GM12878 (cell line): ENCODE measurements around the gene ICE1. TPM values are rescaled to one million over a fixed set of nuclear protein-coding genes. Genes with fewer than 3 reads are reported as not detected.

Experiments used
- ATAC-seq: fragments of 200-7000 bp; cut with Tn5 transposase; 3 replicates; pipeline ENCODE4 v1.9.1; 2020; ENCODE audit warnings: mild to moderate bottlenecking, moderate library complexity
- BruUV-seq: library from RNA; stranded (reverse); fragments of 400-500 nt; replicated peaks from 2 replicates; lab custom pipeline; 2021; lab: Mats Ljungman, UMichigan
- CTCF ChIA-PET: fragments of 300-600 bp; sonication (Branson Sonifier 250); formaldehyde crosslinking; extraction: SDS; loops from one replicate; lab custom pipeline; 2021; ENCODE audit warnings: inconsistent platforms; lab: Yijun Ruan, JAX
- POLR2A ChIA-PET: fragments of 350-600 bp; formaldehyde crosslinking; extraction: SDS; loops from one replicate; lab custom pipeline; 2021; ENCODE audit warnings: inconsistent platforms; lab: Charles Lee
- RAD21 ChIA-PET: fragments of 300-600 bp; sonication (Branson Sonifier 250); formaldehyde crosslinking; loops from one replicate; lab custom pipeline; 2023; ENCODE audit warnings: antibody characterized with exemption; ENCODE audit not compliant: unreplicated experiment; lab: Charles Lee
- SMC1A ChIA-PET: fragments of 300-600 bp; sonication (Branson Sonifier 250); formaldehyde crosslinking; loops from one replicate; lab custom pipeline; 2023; ENCODE audit not compliant: unreplicated experiment, uncharacterized antibody; lab: Charles Lee
- DNase-seq: peaks from one replicate; pipeline ENCODE4 v3.0.0-alpha.2; 2011; ENCODE audit warnings: low read depth, low spot score
- FAIRE-seq: peaks from 3 replicates; lab custom pipeline; 2011; peaks lifted over from hg19 to GRCh38; lab: Jason Lieb, UNC
- H2AFZ ChIP-seq: 2 replicates; pipeline ENCODE4 v1.6.0; 2011; ENCODE audit warnings: low read depth, low read length, control low read depth; ENCODE audit not compliant: control insufficient read depth
- H3K27ac ChIP-seq: 2 replicates; pipeline ENCODE4 v1.5.1; 2011; ENCODE audit warnings: control low read depth; ENCODE audit not compliant: control insufficient read depth, insufficient read depth
- H3K27me3 ChIP-seq, 2 experiments: replicated peaks in 1 of 2; 2 replicates each; pipeline versions ENCODE4 v1.6.0 to v1.6.1; 2011; ENCODE audit warnings: low read length in 1 of 2; ENCODE audit not compliant: control insufficient read depth in 2 of 2, insufficient read depth in 2 of 2
- H3K36me3 ChIP-seq, 2 experiments: 2 replicates each; pipeline ENCODE4 v1.5.1; 2011; ENCODE audit warnings: low read length in 1 of 2; ENCODE audit not compliant: control insufficient read depth in 2 of 2, insufficient read depth in 2 of 2
- H3K4me1 ChIP-seq: 2 replicates; pipeline ENCODE4 v1.6.1; 2011; ENCODE audit warnings: mild to moderate bottlenecking, low read length, moderate library complexity, mixed read lengths; ENCODE audit not compliant: control insufficient read depth, insufficient read depth
- H3K4me2 ChIP-seq: 2 replicates; pipeline ENCODE4 v1.6.0; 2011; ENCODE audit warnings: control low read depth; ENCODE audit not compliant: control insufficient read depth, insufficient read depth
- H3K4me3 ChIP-seq: fragments of 200-600 bp; sonication (generic); 2 replicates; pipeline ENCODE4 v1.5.1; 2016
- H3K79me2 ChIP-seq: 2 replicates; pipeline ENCODE4 v1.6.0; 2011; ENCODE audit warnings: low read length; ENCODE audit not compliant: control insufficient read depth, insufficient read depth
- H3K9ac ChIP-seq: 2 replicates; pipeline ENCODE4 v1.8.0; 2011; ENCODE audit warnings: low read length, control low read depth, mixed read lengths; ENCODE audit not compliant: control insufficient read depth, insufficient read depth
- H3K9me3 ChIP-seq: replicated peaks from 3 replicates; pipeline ENCODE4 v1.5.1; 2011; ENCODE audit warnings: mild to moderate bottlenecking, low read length; ENCODE audit not compliant: control insufficient read depth, insufficient read depth
- H4K20me1 ChIP-seq: 2 replicates; pipeline ENCODE4 v1.6.0; 2011; ENCODE audit not compliant: control insufficient read depth, insufficient read depth
- BHLHE40 ChIP-seq, 2 experiments: fragments of 450-650 bp in 1 of 2; IDR thresholded peaks; 2 replicates each; pipeline ENCODE4 v1.6.1; 2011 to 2017; ENCODE audit warnings: low read depth in 2 of 2, borderline replicate concordance in 1 of 2, improper control_type of control experiment in 1 of 2, low read length in 1 of 2, mild to moderate bottlenecking in 1 of 2
- CBFB ChIP-seq: IDR thresholded peaks from 2 replicates; pipeline ENCODE4 v1.6.1; 2016; ENCODE audit warnings: antibody characterized with exemption, low read depth
- CHD1 ChIP-seq: IDR thresholded peaks from 2 replicates; pipeline ENCODE4 v1.6.1; 2012; ENCODE audit warnings: low read depth, low read length, improper control_type of control experiment
- CHD2 ChIP-seq: IDR thresholded peaks from 2 replicates; pipeline ENCODE4 v1.6.1; 2011; ENCODE audit warnings: low read depth, low read length, improper control_type of control experiment, borderline replicate concordance
- EED ChIP-seq: sonication (generic); IDR thresholded peaks from 2 replicates; pipeline ENCODE4 v1.6.1; 2016; ENCODE audit warnings: antibody characterized with exemption, low read depth
- EP300 ChIP-seq, 2 experiments: fragments of 150-350 bp in 1 of 2; IDR thresholded peaks; 2 replicates each; pipeline ENCODE4 v1.6.1; 2011 to 2012; ENCODE audit warnings: low read depth in 2 of 2, low read length in 2 of 2, borderline replicate concordance in 1 of 2, improper control_type of control experiment in 1 of 2, inconsistent platforms in 1 of 2; ENCODE audit not compliant: control insufficient read depth in 1 of 2
- HDAC2 ChIP-seq: fragments of 200-600 bp; sonication (generic); IDR thresholded peaks from 2 replicates; pipeline ENCODE4 v1.6.1; 2017
- SUPT20H ChIP-seq: IDR thresholded peaks from 2 replicates; pipeline ENCODE4 v1.6.1; 2011; ENCODE audit warnings: low read depth, mild to moderate bottlenecking, low read length, moderate library complexity, borderline replicate concordance; ENCODE audit not compliant: control insufficient read depth
- whole genome bisulfite sequencing: methylation state at CpG from one replicate; pipeline ENCODE4 v1.1.6; 2016; ENCODE audit warnings: low lambda C conversion rate; ENCODE audit not compliant: insufficient replicate concordance, insufficient coverage; ENCODE audit errors: missing lambda C conversion rate; 5-methylcytosine and 5-hydroxymethylcytosine counted together
- in situ Hi-C: fragments of 300-500 bp; cut with MboI; formaldehyde crosslinking; loops from 9 replicates; pipeline ENCODE4 v1.14.3; 2018; ENCODE audit warnings: mixed read lengths
- intact Hi-C: fragments of 100-400 bp; cut with micrococcal nuclease; formaldehyde crosslinking; loops from one replicate; pipeline ENCODE4 v1.14.2; 2022; ENCODE audit not compliant: unreplicated experiment
- polyA plus RNA-seq, 11 experiments: library from polyadenylated mRNA; depleted of rRNA in 4 of 11; unstranded in 6 of 11; stranded (reverse) in 5 of 11; fragments of >200 nt; fragmentation: Nextera tagmentation in 4 of 11; fragmentation: Illumina TruSeq in 1 of 11; extraction: Ambion mirVana in 4 of 11; extraction: Trizol in 1 of 11; gene quantifications; 1 replicate in 1 of 11; 2 replicates in 10 of 11; pipeline versions ENCODE4 v1.2.1 to v1.2.3, GENCODE V29; 2011 to 2016; ENCODE audit warnings: inconsistent platforms in 2 of 11, missing spikeins in 2 of 11, low read depth in 1 of 11
- total RNA-seq, 4 experiments: library from RNA; depleted of rRNA in 3 of 4; stranded (reverse); fragments of >200 nt in 3 of 4; fragmentation: Illumina TruSeq in 1 of 4; extraction: Trizol in 1 of 4; gene quantifications; 2 replicates each; pipeline versions ENCODE4 v1.2.1 to v1.2.3, GENCODE V29; 2013 to 2021
- TF ChIP-seq, protein P1 (sequence below): fragments of 450-650 bp; IDR thresholded peaks from 2 replicates; pipeline ENCODE4 v1.6.1; 2016; ENCODE audit warnings: mild to moderate bottlenecking, moderate library complexity, borderline replicate concordance
- TF ChIP-seq, protein P2 (sequence below): IDR thresholded peaks from 2 replicates; pipeline ENCODE4 v1.6.1; 2011; ENCODE audit warnings: mild to moderate bottlenecking, low read depth, low read length, moderate library complexity; ENCODE audit not compliant: insufficient replicate concordance
- TF ChIP-seq, protein P3 (sequence below): fragments of 450-650 bp; formaldehyde crosslinking; IDR thresholded peaks from 2 replicates; pipeline ENCODE4 v1.4.0; 2022; ENCODE audit warnings: mild to moderate bottlenecking, moderate library complexity

ICE1 gene
- total and polyA plus RNA-seq, 10 of the 15 experiments (the other 5 are each of a cell fraction or from before 2014, with no cell fraction given): 3.8 to 31.4 (median 18.9) TPM

DNA sequence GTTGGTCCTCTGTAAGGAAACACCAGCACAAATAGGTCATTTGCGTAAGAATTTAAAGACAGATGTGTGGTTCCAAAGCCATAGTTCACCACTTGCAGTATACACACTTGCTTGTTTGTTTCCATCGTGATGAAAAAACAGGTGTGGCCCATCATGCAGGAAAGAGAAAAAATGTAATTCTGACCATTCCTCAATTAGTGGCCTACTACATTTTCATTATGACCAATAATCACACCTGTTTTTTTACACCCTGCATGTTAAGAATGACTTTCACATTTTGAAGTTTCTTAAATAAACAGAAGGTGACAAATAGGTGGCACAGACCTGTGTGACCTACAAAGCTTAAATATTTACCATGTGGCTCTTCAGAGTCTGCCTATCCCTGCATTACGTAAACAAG is 2.2 kb upstream of the ICE1 start:
- Histone ChIP-seq H2AFZ (no peak overlapping the region), H3K79me2 (peaks cover 30% of the 10 kb centered on the region), H4K20me1 (no peaks in the 10 kb centered on the region), H3K9ac (no peak overlapping the region), H3K27me3 (no peaks in the 10 kb centered on the region), H3K27ac (no peak overlapping the region), H3K4me1 (peaks cover 27% of the 10 kb centered on the region), H3K9me3 (no peaks in the 10 kb centered on the region), H3K4me2 (peak overlapping the region; percentile 20; the same call in 1 of the 2 replicates), H3K4me3 (peak overlapping the region; percentile 70; the same call in 1 of the 2 replicates), H3K36me3 (no peaks in the 10 kb centered on the region)
- SMC1A ChIA-PET: interaction anchor here (1.0 to 2.2 kb wide), 7 partner anchors 17 to 541 kb away, joined by 3 to 17 read pairs (median 8); no protein-coding TSS in a partner anchor
- WGBS: 62% methylated on average over 3 of the region's 3 CpGs
- BruUV-seq: no TSS peak
- ATAC-seq: peak; percentile 4
- CTCF ChIA-PET: interaction anchor here (0.5 to 4.5 kb wide), 11 partner anchors 11 to 549 kb away, joined by 3 to 31 read pairs (median 8); partner anchors contain the start of gene ADAMTS16
- POLR2A ChIA-PET: interaction anchor here (1.8 kb wide), 1 partner anchor 10 kb away, joined by 3 read pairs; no protein-coding TSS in a partner anchor
- in situ Hi-C loops (loop anchor here (5.0 kb wide), 1 partner anchor 278 kb away; the partner anchor contains the start of gene ADAMTS16), intact Hi-C loops (loop anchor here (5.0 kb wide), 1 partner anchor 332 kb away; no protein-coding TSS in a partner anchor)
- no peak for DNase-seq
- RAD21 ChIA-PET: interaction anchor here (1.2 to 2.9 kb wide), 6 partner anchors 271 to 552 kb away, joined by 3 to 16 read pairs (median 7); partner anchors contain the start of gene ADAMTS16
- FAIRE-seq: no peak
- TF ChIP-seq, protein P1, sequence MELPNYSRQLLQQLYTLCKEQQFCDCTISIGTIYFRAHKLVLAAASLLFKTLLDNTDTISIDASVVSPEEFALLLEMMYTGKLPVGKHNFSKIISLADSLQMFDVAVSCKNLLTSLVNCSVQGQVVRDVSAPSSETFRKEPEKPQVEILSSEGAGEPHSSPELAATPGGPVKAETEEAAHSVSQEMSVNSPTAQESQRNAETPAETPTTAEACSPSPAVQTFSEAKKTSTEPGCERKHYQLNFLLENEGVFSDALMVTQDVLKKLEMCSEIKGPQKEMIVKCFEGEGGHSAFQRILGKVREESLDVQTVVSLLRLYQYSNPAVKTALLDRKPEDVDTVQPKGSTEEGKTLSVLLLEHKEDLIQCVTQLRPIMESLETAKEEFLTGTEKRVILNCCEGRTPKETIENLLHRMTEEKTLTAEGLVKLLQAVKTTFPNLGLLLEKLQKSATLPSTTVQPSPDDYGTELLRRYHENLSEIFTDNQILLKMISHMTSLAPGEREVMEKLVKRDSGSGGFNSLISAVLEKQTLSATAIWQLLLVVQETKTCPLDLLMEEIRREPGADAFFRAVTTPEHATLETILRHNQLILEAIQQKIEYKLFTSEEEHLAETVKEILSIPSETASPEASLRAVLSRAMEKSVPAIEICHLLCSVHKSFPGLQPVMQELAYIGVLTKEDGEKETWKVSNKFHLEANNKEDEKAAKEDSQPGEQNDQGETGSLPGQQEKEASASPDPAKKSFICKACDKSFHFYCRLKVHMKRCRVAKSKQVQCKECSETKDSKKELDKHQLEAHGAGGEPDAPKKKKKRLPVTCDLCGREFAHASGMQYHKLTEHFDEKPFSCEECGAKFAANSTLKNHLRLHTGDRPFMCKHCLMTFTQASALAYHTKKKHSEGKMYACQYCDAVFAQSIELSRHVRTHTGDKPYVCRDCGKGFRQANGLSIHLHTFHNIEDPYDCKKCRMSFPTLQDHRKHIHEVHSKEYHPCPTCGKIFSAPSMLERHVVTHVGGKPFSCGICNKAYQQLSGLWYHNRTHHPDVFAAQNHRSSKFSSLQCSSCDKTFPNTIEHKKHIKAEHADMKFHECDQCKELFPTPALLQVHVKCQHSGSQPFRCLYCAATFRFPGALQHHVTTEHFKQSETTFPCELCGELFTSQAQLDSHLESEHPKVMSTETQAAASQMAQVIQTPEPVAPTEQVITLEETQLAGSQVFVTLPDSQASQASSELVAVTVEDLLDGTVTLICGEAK: no peak
- peak in 1 of 2 experiments; percentile 42; a peak in 2 of 4 replicates for TF ChIP-seq EP300 (IDR thresholded peaks at IDR 0.05; ENCODE audit: borderline replicate concordance in 1 of 2, control insufficient read depth in 1 of 2, low read depth in 2 of 2, low read length in 2 of 2)
- no peak for TF ChIP-seq SUPT20H
- TF ChIP-seq BHLHE40 (IDR thresholded peaks at IDR 0.05; ENCODE audit: borderline replicate concordance in 1 of 2, low read depth in 2 of 2, low read length in 1 of 2): peak in 1 of 2 experiments; percentile 30; a peak in 1 of 4 replicates
- TF ChIP-seq, protein P2, sequence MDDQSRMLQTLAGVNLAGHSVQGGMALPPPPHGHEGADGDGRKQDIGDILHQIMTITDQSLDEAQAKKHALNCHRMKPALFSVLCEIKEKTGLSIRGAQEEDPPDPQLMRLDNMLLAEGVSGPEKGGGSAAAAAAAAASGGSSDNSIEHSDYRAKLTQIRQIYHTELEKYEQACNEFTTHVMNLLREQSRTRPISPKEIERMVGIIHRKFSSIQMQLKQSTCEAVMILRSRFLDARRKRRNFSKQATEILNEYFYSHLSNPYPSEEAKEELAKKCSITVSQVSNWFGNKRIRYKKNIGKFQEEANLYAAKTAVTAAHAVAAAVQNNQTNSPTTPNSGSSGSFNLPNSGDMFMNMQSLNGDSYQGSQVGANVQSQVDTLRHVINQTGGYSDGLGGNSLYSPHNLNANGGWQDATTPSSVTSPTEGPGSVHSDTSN: no peak
- no peak for TF ChIP-seq CHD1
- no peak for TF ChIP-seq CBFB
- TF ChIP-seq, protein P3, sequence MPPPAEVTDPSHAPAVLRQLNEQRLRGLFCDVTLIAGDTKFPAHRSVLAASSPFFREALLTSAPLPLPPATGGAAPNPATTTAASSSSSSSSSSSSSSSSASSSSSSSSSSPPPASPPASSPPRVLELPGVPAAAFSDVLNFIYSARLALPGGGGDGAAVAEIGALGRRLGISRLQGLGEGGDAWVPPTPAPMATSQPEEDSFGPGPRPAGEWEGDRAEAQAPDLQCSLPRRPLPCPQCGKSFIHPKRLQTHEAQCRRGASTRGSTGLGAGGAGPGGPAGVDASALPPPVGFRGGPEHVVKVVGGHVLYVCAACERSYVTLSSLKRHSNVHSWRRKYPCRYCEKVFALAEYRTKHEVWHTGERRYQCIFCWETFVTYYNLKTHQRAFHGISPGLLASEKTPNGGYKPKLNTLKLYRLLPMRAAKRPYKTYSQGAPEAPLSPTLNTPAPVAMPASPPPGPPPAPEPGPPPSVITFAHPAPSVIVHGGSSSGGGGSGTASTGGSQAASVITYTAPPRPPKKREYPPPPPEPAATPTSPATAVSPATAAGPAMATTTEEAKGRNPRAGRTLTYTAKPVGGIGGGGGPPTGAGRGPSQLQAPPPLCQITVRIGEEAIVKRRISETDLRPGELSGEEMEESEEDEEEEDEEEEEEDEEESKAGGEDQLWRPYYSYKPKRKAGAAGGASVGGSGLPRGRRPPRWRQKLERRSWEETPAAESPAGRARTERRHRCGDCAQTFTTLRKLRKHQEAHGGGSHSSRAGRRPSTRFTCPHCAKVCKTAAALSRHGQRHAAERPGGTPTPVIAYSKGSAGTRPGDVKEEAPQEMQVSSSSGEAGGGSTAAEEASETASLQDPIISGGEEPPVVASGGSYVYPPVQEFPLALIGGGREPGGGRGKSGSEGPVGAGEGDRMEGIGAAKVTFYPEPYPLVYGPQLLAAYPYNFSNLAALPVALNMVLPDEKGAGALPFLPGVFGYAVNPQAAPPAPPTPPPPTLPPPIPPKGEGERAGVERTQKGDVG (CRISPR knock-in tag): no peak
- no peak for TF ChIP-seq HDAC2
- TF ChIP-seq EED: no peak
- TF ChIP-seq CHD2: no peak
